ENCODE measurements around the gene PARD3B.

PARD3B gene

GRCh38 chr2:204727368-204727767 lies 182.1 kb downstream of the PARD3B start:
- no peak overlapping the region for H3K4me3 ChIP-seq (ENCODE audit: low read depth, low read length)
- TF ChIP-seq MYC (IDR thresholded peaks at IDR 0.05; ENCODE audit: low read depth, low read length) (no peak), MAX (IDR thresholded peaks at IDR 0.05; ENCODE audit: low read depth, low read length) (no peak), CTCF (IDR thresholded peaks at IDR 0.05; ENCODE audit: low read depth, low read length) (no peak), POLR2A (IDR thresholded peaks at IDR 0.05; ENCODE audit: extremely low read depth, insufficient read length) (no peak)
- DNase-seq (ENCODE audit: low read depth): no peak

GRCh38 chr2:204730603-204731002 lies 185.3 kb downstream of the PARD3B start:
- TF ChIP-seq CTCF (IDR thresholded peaks at IDR 0.05; ENCODE audit: low read depth, low read length) (no peak), MYC (IDR thresholded peaks at IDR 0.05; ENCODE audit: low read depth, low read length) (no peak), MAX (IDR thresholded peaks at IDR 0.05; ENCODE audit: low read depth, low read length) (no peak), POLR2A (IDR thresholded peaks at IDR 0.05; ENCODE audit: extremely low read depth, insufficient read length) (no peak)
- H3K4me3 ChIP-seq (ENCODE audit: low read depth, low read length): no peak overlapping the region
- DNase-seq (ENCODE audit: low read depth): no peak

GRCh38 chr2:204732019-204732418 lies 186.7 kb downstream of the PARD3B start:
- H3K4me3 ChIP-seq (ENCODE audit: low read depth, low read length): no peak overlapping the region
- no peak for TF ChIP-seq MAX (IDR thresholded peaks at IDR 0.05; ENCODE audit: low read depth, low read length)
- TF ChIP-seq POLR2A (IDR thresholded peaks at IDR 0.05; ENCODE audit: extremely low read depth, insufficient read length): no peak
- TF ChIP-seq CTCF (IDR thresholded peaks at IDR 0.05; ENCODE audit: low read depth, low read length): no peak
- TF ChIP-seq MYC (IDR thresholded peaks at IDR 0.05; ENCODE audit: low read depth, low read length): no peak
- DNase-seq (ENCODE audit: low read depth): no peak

GRCh38 chr2:204737296-204737695 lies 192.0 kb downstream of the PARD3B start:
- TF ChIP-seq POLR2A (IDR thresholded peaks at IDR 0.05; ENCODE audit: extremely low read depth, insufficient read length) (no peak), MAX (IDR thresholded peaks at IDR 0.05; ENCODE audit: low read depth, low read length) (no peak), MYC (IDR thresholded peaks at IDR 0.05; ENCODE audit: low read depth, low read length) (no peak), CTCF (IDR thresholded peaks at IDR 0.05; ENCODE audit: low read depth, low read length) (no peak)
- no peak for DNase-seq (ENCODE audit: low read depth)
- H3K4me3 ChIP-seq (ENCODE audit: low read depth, low read length): no peak overlapping the region

- TF ChIP-seq CTCF (IDR thresholded peaks at IDR 0.05; ENCODE audit: low read depth, low read length) (no peak), POLR2A (IDR thresholded peaks at IDR 0.05; ENCODE audit: extremely low read depth, insufficient read length) (no peak), MAX (IDR thresholded peaks at IDR 0.05; ENCODE audit: low read depth, low read length) (no peak), MYC (IDR thresholded peaks at IDR 0.05; ENCODE audit: low read depth, low read length) (no peak)
- H3K4me3 ChIP-seq (ENCODE audit: low read depth, low read length): no peak overlapping the region
- no peak for DNase-seq (ENCODE audit: low read depth)
Measured at GRCh38 chr2:204738721-204739120, 193.4 kb downstream of the PARD3B start.
